ENCODE results near the gene MRPL11. TPM values are rescaled to one million over a fixed set of nuclear protein-coding genes. Genes with fewer than 3 reads are reported as not detected.

Gene MRPL11
- 10 to 100 TPM; 16.7 to 28.0 TPM for total RNA-seq

DNA sequence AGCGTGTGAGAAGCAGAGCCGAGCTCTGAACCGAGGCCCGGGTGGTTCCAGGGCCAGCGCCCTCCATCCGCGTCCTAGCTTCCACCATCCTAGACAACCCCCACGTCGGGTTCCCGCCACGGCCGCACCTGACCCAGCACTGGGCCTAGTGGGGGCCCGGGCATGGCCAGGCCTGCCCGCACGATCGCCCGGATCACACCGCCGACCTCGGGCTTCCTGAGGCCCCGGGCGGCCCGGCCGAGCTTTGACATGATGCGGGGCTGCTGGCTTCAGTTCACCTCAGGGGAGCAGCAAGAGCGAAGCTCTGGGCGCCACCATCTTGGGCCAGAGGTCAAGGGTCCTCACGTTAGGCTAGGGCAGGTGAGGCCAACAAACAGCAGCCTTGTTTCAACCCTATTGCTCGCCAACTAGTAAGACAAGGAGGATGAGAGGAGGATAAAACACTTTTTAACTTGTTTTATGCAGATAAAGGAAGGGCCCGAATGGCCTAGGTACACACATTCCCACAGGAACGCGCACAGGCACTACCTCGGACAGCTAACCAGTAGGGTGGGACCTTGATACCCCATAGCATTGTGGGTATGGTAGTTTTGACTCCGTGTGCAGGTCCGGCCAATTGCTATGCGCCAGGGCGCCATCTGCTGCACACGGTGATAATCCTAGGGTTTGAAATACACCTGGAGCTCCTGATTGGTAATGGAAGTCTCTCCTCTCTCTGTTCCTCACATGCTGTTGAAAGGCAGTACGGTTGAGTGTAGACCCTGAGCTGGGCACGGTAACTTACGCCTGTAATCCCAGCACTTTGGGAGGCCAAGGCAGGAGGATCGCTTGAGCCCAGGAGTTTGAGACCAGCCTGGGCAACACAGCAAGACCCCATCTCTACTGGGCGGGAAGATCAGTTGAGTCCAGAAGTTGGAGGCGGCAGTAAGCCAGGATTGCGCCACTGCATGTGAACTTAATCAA is at the start of gene MRPL11:
TSS of gene MRPL11 (minus strand) at position 345 of the 963 bp plus-strand sequence. CDS start at position 251, 94 bp downstream.
- Histone ChIP-seq H3K27ac (peak within 1 kb of the TSS; percentile 80 to 83), H3K4me3 (peak within 1 kb of the TSS; percentile 97), H3K9me3 (no peaks in the 10 kb centered on the region), H3K4me1 (ENCODE audit: control insufficient read depth in 1 of 2, low read depth in 2 of 2) (peaks cover 0 to 10% of the 10 kb centered on the region in 2 donors), H3K27me3 (replicated peaks; ENCODE audit: insufficient read depth) (no peaks in the 10 kb centered on the region), H3K36me3 (peaks cover 20% of the 10 kb centered on the region)
- DNase-seq (ENCODE audit: low spot score): peak; percentile 65
- ATAC-seq (ENCODE audit: insufficient number of reproducible peaks, low FRiP score, low read depth): peak; percentile 92
- TF ChIP-seq, protein P1, sequence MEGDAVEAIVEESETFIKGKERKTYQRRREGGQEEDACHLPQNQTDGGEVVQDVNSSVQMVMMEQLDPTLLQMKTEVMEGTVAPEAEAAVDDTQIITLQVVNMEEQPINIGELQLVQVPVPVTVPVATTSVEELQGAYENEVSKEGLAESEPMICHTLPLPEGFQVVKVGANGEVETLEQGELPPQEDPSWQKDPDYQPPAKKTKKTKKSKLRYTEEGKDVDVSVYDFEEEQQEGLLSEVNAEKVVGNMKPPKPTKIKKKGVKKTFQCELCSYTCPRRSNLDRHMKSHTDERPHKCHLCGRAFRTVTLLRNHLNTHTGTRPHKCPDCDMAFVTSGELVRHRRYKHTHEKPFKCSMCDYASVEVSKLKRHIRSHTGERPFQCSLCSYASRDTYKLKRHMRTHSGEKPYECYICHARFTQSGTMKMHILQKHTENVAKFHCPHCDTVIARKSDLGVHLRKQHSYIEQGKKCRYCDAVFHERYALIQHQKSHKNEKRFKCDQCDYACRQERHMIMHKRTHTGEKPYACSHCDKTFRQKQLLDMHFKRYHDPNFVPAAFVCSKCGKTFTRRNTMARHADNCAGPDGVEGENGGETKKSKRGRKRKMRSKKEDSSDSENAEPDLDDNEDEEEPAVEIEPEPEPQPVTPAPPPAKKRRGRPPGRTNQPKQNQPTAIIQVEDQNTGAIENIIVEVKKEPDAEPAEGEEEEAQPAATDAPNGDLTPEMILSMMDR (IDR thresholded peaks at IDR 0.05): peak; percentile 35

DNA sequence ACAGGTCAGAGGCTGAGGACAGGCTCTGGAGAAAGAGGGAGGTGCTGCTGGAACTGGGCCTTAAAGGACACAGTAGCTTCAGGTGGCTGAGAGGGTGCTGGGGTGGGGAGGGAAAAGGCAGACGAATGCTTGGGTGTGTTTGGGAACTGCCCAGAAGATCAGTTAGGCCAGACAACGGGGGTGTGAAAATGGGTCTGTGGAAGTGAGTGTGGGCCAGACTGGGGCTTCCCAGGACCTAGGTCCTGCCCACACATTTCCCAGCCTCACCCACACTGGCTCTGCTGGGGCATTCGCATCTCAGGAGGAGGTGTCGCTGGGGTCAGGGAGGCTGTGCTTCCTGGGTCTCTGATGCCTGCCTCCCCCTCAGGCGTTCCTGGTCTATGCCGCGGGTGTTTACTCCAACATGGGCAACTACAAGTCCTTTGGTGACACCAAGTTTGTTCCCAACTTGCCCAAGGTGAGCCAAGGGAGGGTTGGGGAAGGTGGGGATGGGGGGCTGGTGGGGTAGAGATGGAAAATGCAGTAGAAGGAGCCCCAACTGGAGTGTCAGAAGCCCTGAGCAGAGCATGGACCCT is 46.2 kb upstream of the MRPL11 start:
- Histone ChIP-seq H3K27me3 (replicated peaks; ENCODE audit: insufficient read depth) (no peaks in the 10 kb centered on the region), H3K27ac (no peak overlapping the region), H3K36me3 (peaks cover 8% of the 10 kb centered on the region), H3K4me3 (no peak overlapping the region), H3K9me3 (no peaks in the 10 kb centered on the region), H3K4me1 (ENCODE audit: control insufficient read depth in 1 of 2, low read depth in 2 of 2) (peaks cover 5 to 7% of the 10 kb centered on the region in 2 donors)
- TF ChIP-seq, protein P1 (IDR thresholded peaks at IDR 0.05): no peak
- no peak for DNase-seq (ENCODE audit: low spot score)
- ATAC-seq (ENCODE audit: insufficient number of reproducible peaks, low FRiP score, low read depth): no peak

DNA sequence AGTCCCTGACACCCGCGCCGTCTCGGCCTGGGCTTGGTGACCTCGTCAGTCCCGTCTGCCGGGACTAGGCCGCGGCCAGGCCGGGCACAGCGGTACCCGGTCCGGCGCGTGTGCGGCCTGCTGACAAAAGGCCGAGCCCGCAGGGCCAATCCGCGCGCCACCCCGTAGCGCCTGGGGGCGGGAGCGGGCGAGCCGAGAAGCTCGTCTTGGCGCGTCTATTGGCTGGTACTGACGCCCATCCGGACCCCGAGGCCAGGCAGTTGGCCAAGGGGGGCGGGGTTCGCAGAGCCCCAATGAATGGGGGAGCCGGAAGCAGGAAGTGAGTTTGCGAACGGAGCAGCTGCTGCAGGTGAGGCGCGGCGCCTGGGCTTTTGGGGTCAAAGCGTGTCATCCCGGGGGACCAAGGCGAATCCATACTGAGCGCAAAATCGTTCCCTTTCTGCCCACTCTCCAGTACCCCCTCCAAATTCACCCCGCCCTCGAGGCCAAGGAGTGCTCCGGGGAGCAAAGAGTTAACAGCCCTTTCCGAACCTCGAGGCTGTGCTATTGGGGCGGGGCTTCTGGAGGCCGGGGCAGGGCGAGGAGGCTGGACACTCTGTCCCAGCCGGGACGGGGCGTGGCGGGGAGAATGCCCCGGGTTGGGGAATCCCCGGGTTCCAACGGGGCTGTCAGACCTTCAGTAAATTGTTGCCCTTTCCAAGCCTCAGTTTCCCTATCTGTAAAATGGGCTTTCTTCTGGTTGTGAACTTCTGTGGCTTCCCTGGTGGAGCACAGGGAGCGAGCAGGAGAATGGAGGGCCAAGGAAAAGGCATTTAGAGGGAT is 41.7 kb upstream of the MRPL11 start, which contains the start of gene DPP3:
TSS of gene DPP3 (plus strand) at position 318 of the 822 bp plus-strand sequence. CDS start 1,767 bp downstream, outside the sequence.
- no peaks in the 10 kb centered on the region for H3K9me3 ChIP-seq
- no peaks in the 10 kb centered on the region for H3K36me3 ChIP-seq
- H3K27ac ChIP-seq: peak within 1 kb of the TSS; percentile 89
- H3K27me3 ChIP-seq (replicated peaks; ENCODE audit: insufficient read depth): no peaks in the 10 kb centered on the region
- TF ChIP-seq, protein P1 (IDR thresholded peaks at IDR 0.05): no peak
- DNase-seq (ENCODE audit: low spot score): peak; percentile 90
- peak within 1 kb of the TSS; percentile 83 for H3K4me3 ChIP-seq
- H3K4me1 ChIP-seq (ENCODE audit: control insufficient read depth in 1 of 2, low read depth in 2 of 2): peaks cover 8 to 18% of the 10 kb centered on the region in 2 donors
- peak; percentile 90 for ATAC-seq (ENCODE audit: insufficient number of reproducible peaks, low FRiP score, low read depth)

DNA sequence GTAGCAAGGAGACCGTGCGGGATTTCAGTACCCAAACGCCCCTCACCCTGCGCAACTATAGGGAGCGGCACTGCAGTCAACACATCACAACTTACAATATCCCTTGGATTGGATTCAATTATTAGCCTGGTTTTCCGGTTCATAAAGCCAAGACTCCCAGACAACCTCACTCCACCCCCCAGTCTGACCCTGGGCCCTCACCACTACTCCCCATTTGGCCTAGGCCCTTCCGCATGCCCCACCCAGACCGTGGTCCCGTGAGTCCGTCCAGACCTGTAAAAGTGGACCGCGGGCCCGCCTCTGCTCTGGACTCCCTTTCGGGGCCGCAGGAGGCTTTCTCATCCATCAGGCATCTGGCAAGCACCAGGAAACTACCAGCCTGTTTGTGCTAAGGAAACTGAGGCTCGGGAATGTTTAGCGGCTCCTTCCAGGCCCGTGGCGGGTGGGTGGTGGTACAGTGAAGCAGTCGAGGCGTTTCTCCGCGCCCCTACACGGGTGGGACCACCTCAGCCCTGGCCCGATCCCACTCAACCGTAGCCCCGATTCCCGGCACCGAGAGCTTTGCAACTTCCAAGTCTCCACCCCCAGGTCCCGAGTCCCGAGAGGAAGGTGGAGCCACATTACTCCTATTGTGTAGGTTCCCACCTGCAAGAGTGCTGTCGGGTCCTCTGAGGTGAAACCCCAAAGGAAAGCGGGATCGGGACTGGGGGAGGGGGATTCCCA is 40.9 kb upstream of the MRPL11 start:
- no peaks in the 10 kb centered on the region for H3K27me3 ChIP-seq (replicated peaks; ENCODE audit: insufficient read depth)
- H3K36me3 ChIP-seq: no peaks in the 10 kb centered on the region
- no peaks in the 10 kb centered on the region for H3K9me3 ChIP-seq
- peak; percentile 4 for ATAC-seq (ENCODE audit: insufficient number of reproducible peaks, low FRiP score, low read depth)
- peak overlapping the region; percentile 89 for H3K27ac ChIP-seq
- peak overlapping the region; percentile 83 for H3K4me3 ChIP-seq
- H3K4me1 ChIP-seq (ENCODE audit: control insufficient read depth in 1 of 2, low read depth in 2 of 2): peaks cover 8 to 18% of the 10 kb centered on the region in 2 donors
- TF ChIP-seq, protein P1 (IDR thresholded peaks at IDR 0.05): no peak
- DNase-seq (ENCODE audit: low spot score): no peak
